ENCODE results near the gene RAD18. TPM values are rescaled to one million over a fixed set of nuclear protein-coding genes. Genes with fewer than 3 reads are reported as not detected.

Gene RAD18
- total RNA-seq, 1 donor from 2014 or later = 24.0 TPM

DNA sequence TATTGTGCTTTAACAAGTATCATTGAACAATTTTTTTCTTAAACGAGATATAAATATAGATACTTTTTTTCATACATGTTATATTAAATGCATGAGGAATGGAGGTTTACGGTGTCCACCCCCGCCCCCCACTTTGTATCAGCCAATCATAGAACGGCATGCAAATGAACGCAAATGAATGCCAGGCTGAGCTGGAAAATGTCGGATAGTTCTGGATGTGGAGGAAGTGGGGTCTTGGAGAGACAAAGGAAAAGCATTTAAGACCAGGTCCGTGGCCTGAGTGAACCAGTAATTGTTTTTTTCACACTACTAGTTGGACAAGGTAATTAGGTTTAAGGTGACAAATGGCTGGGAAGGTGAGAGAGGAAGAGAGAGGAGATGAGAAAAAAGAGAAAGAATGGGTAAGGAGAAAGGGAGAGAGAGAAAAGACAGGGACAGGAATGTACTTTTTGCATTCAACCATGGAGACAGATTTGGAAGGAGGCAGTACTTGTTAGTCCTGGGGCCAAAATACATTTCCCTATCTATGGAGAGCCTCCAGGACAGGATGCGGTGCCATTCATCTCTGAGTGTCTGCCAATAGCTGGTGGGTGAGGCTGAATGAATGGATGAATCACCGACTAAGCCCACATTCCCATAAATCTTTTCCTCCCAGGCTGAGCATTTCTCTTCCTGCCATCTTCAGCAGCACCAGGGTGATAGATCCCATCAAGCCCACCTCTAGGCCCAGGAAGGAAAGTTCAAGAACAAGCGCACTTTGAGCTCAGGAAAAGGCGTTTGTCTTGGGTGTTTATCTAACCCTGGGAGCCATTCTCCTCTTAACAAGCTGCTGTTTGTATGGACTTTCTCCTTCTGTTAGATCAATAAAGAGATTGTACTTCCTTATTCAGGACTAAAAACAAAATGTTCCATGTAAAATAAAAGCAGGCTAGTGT lies 1.4 kb upstream of the RAD18 start:
- DNase-seq = no peak

DNA sequence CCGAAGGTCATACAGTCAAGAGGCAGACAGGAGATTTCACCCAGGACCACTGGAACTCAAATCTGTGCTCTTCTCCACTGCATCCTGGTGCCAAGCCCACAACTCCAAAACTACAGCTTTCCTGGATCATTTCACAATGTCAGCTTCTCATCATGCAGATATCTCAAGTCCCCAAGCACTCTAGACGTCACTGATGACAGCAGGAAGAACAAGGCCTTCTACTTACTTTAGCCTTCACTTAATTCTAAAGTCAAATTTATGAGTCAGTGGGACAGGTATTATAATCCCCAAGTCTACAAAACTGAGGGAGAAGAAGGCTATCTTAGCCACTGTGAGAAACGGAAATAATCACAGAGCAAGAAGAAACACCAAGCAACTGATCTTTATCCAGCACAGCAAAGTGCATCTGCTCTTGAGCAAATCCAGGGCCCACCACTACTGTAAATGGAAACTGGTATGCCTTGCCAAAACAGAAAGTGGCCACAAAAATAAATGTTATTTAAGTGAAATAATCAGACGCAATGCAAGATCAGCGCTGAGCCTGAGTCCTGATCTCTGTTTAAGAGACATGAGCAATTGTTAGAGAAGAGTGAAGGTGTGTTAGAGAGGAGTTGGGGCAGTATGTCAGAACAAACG lies 928 bp downstream of the RAD18 start:
- no peak for DNase-seq

- DNase-seq = no peak
These were observed 3.6 kb downstream of the RAD18 start for GRCh38 chr3:8959668-8960067.

GRCh38 chr3:8954938-8955763 lies 8.1 kb downstream of the RAD18 start:
- no peak for DNase-seq

- DNase-seq = no peak
These were observed 10.0 kb downstream of the RAD18 start for GRCh38 chr3:8953313-8953712.

DNA sequence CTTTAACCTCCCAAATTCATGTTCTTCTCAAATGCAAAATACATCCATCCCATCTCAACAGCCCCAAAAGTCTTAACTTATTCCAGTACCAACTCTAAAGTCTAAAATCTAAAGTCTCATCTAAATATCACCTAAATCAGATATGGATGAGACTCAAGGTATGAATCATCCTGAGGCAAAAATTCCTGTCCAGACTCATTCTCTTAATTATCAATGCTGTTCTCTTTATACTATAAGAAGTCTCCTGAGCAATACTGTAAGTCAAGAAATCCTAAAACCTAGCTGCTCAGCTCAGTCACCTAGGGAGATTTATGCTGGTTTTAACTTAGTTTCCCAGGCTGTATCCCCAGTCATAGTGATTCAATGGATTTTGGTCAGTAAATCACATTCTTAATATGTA lies 11.1 kb downstream of the RAD18 start:
- no peak for DNase-seq

DNA sequence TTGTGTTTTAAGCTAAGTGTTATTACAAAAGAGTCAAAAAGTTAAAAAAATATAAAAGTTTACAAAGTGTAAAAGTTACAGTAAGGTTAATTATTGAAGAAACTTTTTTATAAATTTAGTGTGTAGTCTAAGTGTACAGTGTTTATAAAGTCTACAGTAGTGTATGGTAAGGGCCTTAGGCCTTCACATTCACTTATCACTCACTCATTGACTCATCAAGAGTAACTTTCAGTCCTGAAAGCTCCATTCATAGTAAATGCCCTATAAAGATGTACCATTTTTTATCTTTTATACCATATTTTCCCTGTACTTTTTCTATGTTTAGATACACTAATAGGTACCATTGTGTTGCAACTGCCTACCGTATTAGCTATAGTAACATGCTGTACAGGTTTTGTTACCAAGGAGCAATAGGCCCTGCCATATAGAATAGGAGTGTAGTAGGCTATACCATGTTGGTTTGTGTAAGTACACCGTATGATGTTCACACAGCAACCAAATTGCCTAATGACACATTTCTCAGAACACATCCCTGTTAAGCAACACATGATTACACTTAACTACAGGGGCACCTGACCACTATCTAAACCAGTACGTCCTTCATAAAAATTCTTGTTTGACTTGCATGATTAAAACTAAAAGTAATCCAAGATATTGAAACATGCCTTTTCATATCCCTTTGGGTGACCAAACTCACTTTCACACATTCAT lies 17.2 kb downstream of the RAD18 start:
- DNase-seq = no peak

DNA sequence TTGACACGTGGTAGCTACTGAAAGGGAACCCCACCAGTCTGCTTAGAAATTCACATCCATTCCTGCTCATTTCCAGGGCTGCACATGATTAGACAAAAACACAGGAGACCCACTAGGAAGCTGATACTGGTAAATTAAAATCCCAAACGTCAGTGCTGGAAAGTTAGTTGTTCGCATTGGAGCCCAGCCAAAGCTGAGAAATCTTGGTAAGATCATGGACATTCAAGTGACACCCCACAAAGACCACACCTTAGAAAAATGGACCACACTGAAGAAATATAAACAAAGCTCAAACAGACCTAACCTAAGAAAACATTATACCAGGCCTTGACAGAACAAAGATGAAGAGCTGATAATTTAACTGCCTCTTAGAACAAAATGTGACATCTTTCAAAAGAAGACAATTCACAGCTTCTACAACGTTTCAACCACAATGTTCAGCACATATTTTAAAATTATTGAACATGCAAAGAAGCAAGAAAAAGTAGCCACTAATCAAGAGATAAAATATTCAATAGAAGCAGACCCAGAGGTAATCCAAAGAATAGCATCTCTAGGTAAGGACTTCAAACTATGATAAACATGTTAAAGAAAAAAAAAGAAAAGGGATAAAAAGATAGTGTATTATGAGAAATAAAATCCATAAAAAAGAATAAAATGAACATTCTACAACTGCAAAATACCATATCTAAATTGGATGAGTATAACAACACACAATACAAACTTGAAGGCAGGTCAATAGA lies 20.4 kb downstream of the RAD18 start:
- no peak for DNase-seq

DNA sequence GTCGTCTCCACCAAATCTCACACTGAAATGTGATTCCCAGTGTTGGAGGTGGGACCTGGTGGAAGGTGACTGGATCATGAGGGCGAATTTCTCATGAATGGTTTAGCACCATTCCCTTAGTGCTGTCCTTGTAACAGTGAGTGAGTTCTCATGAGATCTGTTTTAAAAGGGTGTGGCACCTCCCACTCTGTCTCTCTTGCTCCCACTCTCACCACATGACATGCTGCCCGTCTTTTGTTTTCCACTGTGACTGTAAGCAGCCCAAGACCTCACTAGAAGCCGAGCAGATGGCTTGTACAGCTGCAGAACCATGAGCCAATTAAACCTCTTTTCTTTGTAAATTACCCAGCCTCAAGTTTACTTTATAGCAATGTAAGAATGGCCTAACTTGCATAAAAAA lies 21.2 kb downstream of the RAD18 start:
- DNase-seq = no peak

DNA sequence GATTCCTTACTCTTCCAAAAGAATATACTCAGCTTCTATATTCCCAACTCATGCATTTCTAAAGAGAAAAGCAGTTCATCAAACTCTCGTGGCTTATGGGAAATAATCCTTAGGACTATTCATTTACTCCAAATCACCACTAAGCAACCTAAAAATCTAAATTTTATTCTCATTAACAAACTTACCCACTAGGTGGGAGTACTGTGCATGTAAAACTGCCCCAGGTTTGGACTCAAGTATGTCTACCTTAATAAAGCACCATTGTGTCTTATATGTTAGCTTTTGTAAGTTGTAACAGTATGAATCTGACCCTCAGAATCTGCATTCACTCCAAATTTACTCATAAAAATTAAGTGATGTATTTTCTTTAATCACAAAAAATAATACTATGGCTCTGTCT lies 25.3 kb downstream of the RAD18 start:
- DNase-seq = no peak

- no peak for DNase-seq
These were observed 25.9 kb downstream of the RAD18 start for GRCh38 chr3:8937064-8938020.

GRCh38 chr3:8932507-8932906 lies 30.8 kb downstream of the RAD18 start:
- no peak for DNase-seq

DNA sequence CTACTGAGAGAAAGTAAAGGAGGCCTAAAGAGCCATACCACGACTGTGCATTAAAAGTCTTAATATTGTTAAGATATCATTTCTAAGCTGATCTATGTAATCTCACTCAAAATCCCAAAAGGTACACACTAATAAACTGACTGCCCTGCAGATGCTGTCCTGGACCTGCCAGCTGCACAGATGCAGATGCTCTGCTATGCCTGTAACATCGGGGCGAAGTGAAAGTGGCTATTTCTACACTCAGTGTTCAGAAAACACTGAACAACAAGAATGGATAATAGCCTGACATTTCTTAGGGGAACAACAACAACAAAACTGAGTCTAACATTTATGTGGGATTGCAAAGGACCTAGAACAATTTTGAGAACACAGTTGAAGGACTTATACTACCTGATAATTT lies 31.9 kb downstream of the RAD18 start:
- no peak for DNase-seq

DNA sequence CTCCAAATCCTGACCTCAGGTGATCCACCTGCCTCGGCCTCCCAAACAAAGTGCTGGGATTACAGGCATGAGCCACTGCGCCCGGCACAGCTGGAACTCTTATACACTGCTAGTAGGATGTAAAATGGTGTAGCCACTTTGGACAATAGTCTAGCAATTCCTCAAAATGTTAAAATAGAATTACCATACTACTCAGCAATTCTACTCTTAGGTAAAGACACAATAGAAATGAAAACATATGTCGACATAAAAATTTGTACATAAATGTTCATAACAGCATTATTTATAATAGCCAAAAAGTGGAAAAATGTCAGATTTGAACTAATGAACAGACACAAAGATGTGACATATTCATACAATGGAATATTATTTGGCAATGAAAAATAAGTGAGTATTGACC lies 33.4 kb downstream of the RAD18 start:
- no peak for DNase-seq

- DNase-seq = no peak
These were observed 48.8 kb downstream of the RAD18 start for GRCh38 chr3:8914491-8914890.

DNA sequence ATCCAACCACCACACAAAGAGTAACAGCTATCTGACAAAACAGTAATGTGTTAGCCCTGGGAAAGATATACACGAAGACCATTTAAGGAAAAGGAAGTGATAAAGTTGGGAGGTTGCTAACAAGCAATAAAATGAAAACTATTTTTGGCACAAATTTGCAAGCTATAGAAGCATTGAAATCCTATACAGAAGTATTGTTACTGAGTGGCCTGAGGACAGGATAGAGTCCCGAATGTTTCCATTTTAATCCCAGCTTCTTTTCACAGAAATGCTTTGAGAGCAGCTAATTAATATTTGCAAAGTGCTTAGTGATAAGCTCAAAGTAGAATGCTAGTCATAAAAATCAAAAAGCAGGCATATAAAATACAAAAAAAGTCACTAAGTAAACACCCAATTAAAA lies 51.5 kb downstream of the RAD18 start:
- DNase-seq = no peak

DNA sequence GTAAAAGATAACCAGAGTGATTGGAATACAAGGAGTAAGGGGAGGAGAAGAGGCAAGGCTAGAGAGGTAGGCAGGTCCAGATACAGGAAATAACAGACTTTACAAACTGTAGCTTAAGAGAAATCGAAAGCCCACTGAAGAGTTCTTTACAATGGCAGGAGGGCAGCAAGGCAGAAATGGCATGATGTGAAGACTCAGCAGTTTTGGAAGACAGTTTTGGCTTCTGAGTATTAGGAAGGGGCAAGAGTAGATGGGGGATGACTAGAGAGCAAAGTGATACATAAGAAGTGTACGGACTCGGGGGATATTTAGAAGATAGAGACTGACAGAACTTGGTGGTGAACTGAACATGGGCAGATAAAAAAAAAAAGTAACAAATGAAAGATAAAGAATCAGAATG lies 54.1 kb downstream of the RAD18 start:
- no peak for DNase-seq

DNA sequence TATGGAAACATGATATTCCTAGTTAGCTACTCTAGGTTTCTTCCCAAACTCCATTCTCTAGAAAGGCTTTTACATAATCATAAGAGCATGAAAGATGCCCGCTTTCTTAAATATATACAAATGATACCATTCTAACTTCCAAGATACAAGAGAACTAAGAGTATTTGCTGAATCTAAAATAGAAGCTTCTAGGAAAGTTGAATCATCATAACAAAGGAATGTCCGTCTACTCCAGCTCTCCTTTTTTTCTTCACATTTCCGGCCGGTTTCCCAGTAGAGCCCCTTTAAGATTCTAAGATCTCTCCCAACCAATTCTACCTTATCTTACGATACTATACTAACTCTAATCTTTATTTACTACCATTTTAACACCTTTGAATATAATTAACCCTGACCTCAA lies 60.1 kb downstream of the RAD18 start:
- DNase-seq = no peak

DNA sequence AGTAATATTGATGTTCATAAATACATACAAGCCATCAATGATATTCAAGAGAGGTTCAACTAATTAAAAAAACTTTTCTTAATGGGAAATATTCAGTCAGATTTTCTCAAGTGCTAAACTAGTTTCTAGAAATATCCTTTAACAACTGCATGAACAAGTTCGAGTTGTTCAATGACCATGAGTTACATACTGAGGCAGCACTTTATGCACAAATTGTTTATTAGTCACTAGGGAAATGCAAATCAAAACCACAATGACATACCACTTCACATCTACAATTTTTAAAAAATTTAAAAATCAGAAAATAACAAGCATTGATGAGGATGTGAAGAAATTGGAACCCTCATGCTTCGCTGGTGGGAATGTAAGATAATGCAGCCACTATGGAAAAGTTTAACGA lies 62.4 kb downstream of the RAD18 start:
- DNase-seq = no peak

DNA sequence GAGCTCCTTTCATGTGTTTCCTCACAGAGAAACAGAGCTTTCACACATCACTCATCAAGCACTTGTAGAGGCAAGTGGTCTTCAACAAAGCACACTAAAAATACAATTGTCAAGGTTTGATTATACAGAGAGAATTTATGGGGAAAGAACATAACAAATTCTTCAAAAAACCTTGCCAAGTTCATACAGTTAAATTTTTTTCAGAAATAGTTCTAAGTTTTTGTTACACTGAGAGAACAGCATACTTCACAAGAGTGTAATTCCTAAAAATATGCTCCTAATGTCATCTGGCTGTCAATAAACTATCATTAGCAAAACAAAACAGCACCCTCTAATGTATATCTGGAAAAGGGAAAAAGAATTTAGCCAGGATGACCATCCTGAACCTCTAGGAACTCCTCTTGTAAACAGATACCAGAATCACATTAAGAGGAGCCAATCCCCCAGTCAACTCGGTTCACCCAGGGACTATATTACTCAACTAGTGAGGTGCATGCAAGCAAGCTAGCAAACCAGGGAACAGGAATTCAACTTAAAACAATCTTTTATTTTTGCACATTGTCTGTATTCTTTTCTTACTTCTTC lies 63.3 kb downstream of the RAD18 start:
- no peak for DNase-seq

Measured in occipital lobe (tissue), 2 donors.